ENCODE data around the gene GSG1L. TPM values are rescaled to one million over a fixed set of nuclear protein-coding genes. Genes with fewer than 3 reads are reported as not detected.

GSG1L gene
- total and polyA plus RNA-seq, 4 donors = not detected

GRCh38 chr16:28000314-28001169, 63.0 kb downstream of the GSG1L start:
- WGBS = 59% methylated on average over 9 of the region's 9 CpGs
- Histone ChIP-seq H3K4me3 (ENCODE audit: low read depth in 1 of 3, low read length in 3 of 3) (no peak overlapping the region), H3K9ac (ENCODE audit: low read depth in 1 of 2, low read length in 2 of 2) (no peak overlapping the region), H3K4me1 (ENCODE audit: control insufficient read depth in 4 of 4, insufficient read depth in 4 of 4, low read length in 3 of 4) (no peaks in the 10 kb centered on the region), H3K27me3 (ENCODE audit: control insufficient read depth in 4 of 4, insufficient read depth in 4 of 4, low read length in 3 of 4) (peaks cover 0 to 3% (median 0%) of the 10 kb centered on the region in 4 donors), H3K9me3 (ENCODE audit: control insufficient read depth in 4 of 4, low read length in 3 of 4) (no peaks in the 10 kb centered on the region), H3K27ac (ENCODE audit: low read depth in 1 of 2, low read length in 2 of 2) (no peak overlapping the region), H3K36me3 (ENCODE audit: control insufficient read depth in 4 of 4, insufficient read depth in 3 of 4, low read depth in 1 of 4, low read length in 3 of 4) (no peaks in the 10 kb centered on the region)
- no peak for DNase-seq (ENCODE audit: low spot score)
- no peak for TF ChIP-seq EGR1 (IDR thresholded peaks at IDR 0.05; ENCODE audit: low read depth in 2 of 2)
- TF ChIP-seq JUND (IDR thresholded peaks at IDR 0.05) = no peak
- no peak for TF ChIP-seq ATF3 (IDR thresholded peaks at IDR 0.05)
- no peak for TF ChIP-seq FOXA1 (IDR thresholded peaks at IDR 0.05)
- no peak for TF ChIP-seq SP1 (IDR thresholded peaks at IDR 0.05)
- TF ChIP-seq RAD21 (IDR thresholded peaks at IDR 0.05) = no peak
- no peak for TF ChIP-seq ZBTB33 (IDR thresholded peaks at IDR 0.05)
- TF ChIP-seq REST (IDR thresholded peaks at IDR 0.05) = no peak
- TF ChIP-seq HNF4G (IDR thresholded peaks at IDR 0.05) = no peak
- no peak for TF ChIP-seq MAX (IDR thresholded peaks at IDR 0.05)

- Histone ChIP-seq H3K27me3 (ENCODE audit: control insufficient read depth in 4 of 4, insufficient read depth in 4 of 4, low read length in 3 of 4) (peaks cover 0 to 3% (median 0%) of the 10 kb centered on the region in 4 donors), H3K27ac (ENCODE audit: low read depth in 1 of 2, low read length in 2 of 2) (no peak overlapping the region), H3K9ac (ENCODE audit: low read depth in 1 of 2, low read length in 2 of 2) (no peak overlapping the region), H3K4me3 (ENCODE audit: low read depth in 1 of 3, low read length in 3 of 3) (no peak overlapping the region), H3K9me3 (ENCODE audit: control insufficient read depth in 4 of 4, low read length in 3 of 4) (no peaks in the 10 kb centered on the region), H3K36me3 (ENCODE audit: control insufficient read depth in 4 of 4, insufficient read depth in 3 of 4, low read depth in 1 of 4, low read length in 3 of 4) (no peaks in the 10 kb centered on the region), H3K4me1 (ENCODE audit: control insufficient read depth in 4 of 4, insufficient read depth in 4 of 4, low read length in 3 of 4) (no peaks in the 10 kb centered on the region)
- WGBS = 62% methylated on average over 2 of the region's 2 CpGs
- TF ChIP-seq HNF4A (conservative IDR thresholded peaks at IDR 0.05) (no peak), HNF4G (IDR thresholded peaks at IDR 0.05) (no peak), REST (IDR thresholded peaks at IDR 0.05) (no peak), YY1 (IDR thresholded peaks at IDR 0.05) (no peak), EGR1 (IDR thresholded peaks at IDR 0.05; ENCODE audit: low read depth in 2 of 2) (no peak), RXRA (IDR thresholded peaks at IDR 0.05) (no peak)
- no peak for DNase-seq (ENCODE audit: low spot score)
These were observed 63.8 kb downstream of the GSG1L start for GRCh38 chr16:27999687-28000086.
